Hepatocyte (in vitro differentiated cells): Measurements from ENCODE around the gene DGKD. TPM values are rescaled to one million over a fixed set of nuclear protein-coding genes. Genes with fewer than 3 reads are reported as not detected.
A peak's percentile ranks its signal among the peaks of the same experiment; 100 is the strongest.

Source experiments
- DNase-seq: peaks from one replicate; pipeline ENCODE4 v3.0.0-alpha.2; 2016; ENCODE audit warnings: low spot score
- H2AFZ ChIP-seq: fragments of 200-600 bp; sonication (generic); 2 replicates; pipeline ENCODE4 v1.6.0; 2016; ENCODE audit warnings: antibody characterized with exemption, mild to moderate bottlenecking
- H3K27ac ChIP-seq: fragments of 200-600 bp; sonication (generic); 2 replicates; pipeline ENCODE4 v1.5.1; 2016; ENCODE audit warnings: mild to moderate bottlenecking
- H3K27me3 ChIP-seq: fragments of 200-600 bp; sonication (generic); 2 replicates; pipeline ENCODE4 v1.6.1; 2016
- H3K36me3 ChIP-seq: fragments of 200-600 bp; sonication (generic); replicated peaks from 2 replicates; pipeline ENCODE4 v1.5.1; 2016; ENCODE audit warnings: low read depth; ENCODE audit not compliant: insufficient read depth
- H3K4me1 ChIP-seq: fragments of 200-600 bp; sonication (generic); 2 replicates; pipeline ENCODE4 v1.5.1; 2016; ENCODE audit warnings: mild to moderate bottlenecking, moderate library complexity; ENCODE audit not compliant: insufficient read depth
- H3K4me2 ChIP-seq: fragments of 200-600 bp; sonication (generic); 2 replicates; pipeline ENCODE4 v1.6.0; 2016
- H3K4me3 ChIP-seq: fragments of 200-600 bp; sonication (generic); 2 replicates; pipeline ENCODE4 v1.5.1; 2016; ENCODE audit warnings: mild to moderate bottlenecking
- H3K79me2 ChIP-seq: fragments of 200-600 bp; sonication (generic); 2 replicates; pipeline ENCODE4 v1.6.0; 2017; ENCODE audit warnings: mild to moderate bottlenecking
- H3K9me2 ChIP-seq: fragments of 200-600 bp; sonication (generic); replicated peaks from 2 replicates; pipeline ENCODE4 v1.6.0; 2017; ENCODE audit warnings: mild to moderate bottlenecking; ENCODE audit not compliant: insufficient read depth
- H3K9me3 ChIP-seq: fragments of 200-600 bp; sonication (generic); 2 replicates; pipeline ENCODE4 v1.5.1; 2016; ENCODE audit warnings: low read depth, mild to moderate bottlenecking
- H4K20me1 ChIP-seq: fragments of 200-600 bp; sonication (generic); 2 replicates; pipeline ENCODE4 v1.6.0; 2016; ENCODE audit warnings: mild to moderate bottlenecking; ENCODE audit not compliant: insufficient read depth, poor library complexity, severe bottlenecking
- CTCF ChIP-seq: fragments of 200-600 bp; sonication (generic); IDR thresholded peaks from 2 replicates; pipeline ENCODE4 v1.5.1; 2016; ENCODE audit warnings: antibody characterized with exemption, mild to moderate bottlenecking; ENCODE audit not compliant: poor library complexity
- EZH2 ChIP-seq: fragments of 200-600 bp; sonication (generic); IDR thresholded peaks from 2 replicates; pipeline ENCODE4 v1.6.1; 2016; ENCODE audit warnings: antibody characterized with exemption, mild to moderate bottlenecking, borderline replicate concordance
- EZH2phosphoT487 ChIP-seq: fragments of 200-600 bp; sonication (generic); IDR thresholded peaks from one replicate; pipeline ENCODE4 v1.6.1; 2018; ENCODE audit warnings: antibody characterized with exemption, mild to moderate bottlenecking, low read depth, moderate library complexity; ENCODE audit not compliant: unreplicated experiment, severe bottlenecking
- WGBS: methylation state at CpG from one replicate; pipeline ENCODE4 v1.1.6; 2016; ENCODE audit warnings: low lambda C conversion rate; ENCODE audit errors: missing lambda C conversion rate; 5-methylcytosine and 5-hydroxymethylcytosine counted together
- polyA plus RNA-seq: library from polyadenylated mRNA; unstranded; fragments of >200 nt; fragmentation: Nextera tagmentation; extraction: Ambion mirVana; gene quantifications from 2 replicates; pipeline ENCODE4 v1.2.1, GENCODE V29; 2016
- total RNA-seq: library from RNA; depleted of rRNA; stranded (reverse); fragments of >200 nt; gene quantifications from 2 replicates; pipeline ENCODE4 v1.2.3, GENCODE V29; 2014

DGKD gene
- total and polyA plus RNA-seq, 2 experiments from 2014 or later = 14.2 to 14.3 TPM

GRCh38 chr2:233481368-233482142, 127.3 kb downstream of the DGKD start:
- H2AFZ ChIP-seq = no peak overlapping the region
- H3K4me2 ChIP-seq = no peak overlapping the region

GRCh38 chr2:233482616-233483015, 128.3 kb downstream of the DGKD start:
- TF ChIP-seq EZH2 (no peak), EZH2phosphoT487 (no peak), CTCF (no peak)
- 89% methylated on average over 5 of the region's 5 CpGs for WGBS
- Histone ChIP-seq H4K20me1 (no peaks in the 10 kb centered on the region), H3K27me3 (no peaks in the 10 kb centered on the region), H3K4me1 (peaks cover 5% of the 10 kb centered on the region), H3K9me3 (no peaks in the 10 kb centered on the region), H3K27ac (no peak overlapping the region), H3K36me3 (no peaks in the 10 kb centered on the region), H3K4me3 (no peak overlapping the region), H2AFZ (no peak overlapping the region), H3K9me2 (no peaks in the 10 kb centered on the region), H3K79me2 (no peaks in the 10 kb centered on the region), H3K4me2 (no peak overlapping the region)
- no peak for DNase-seq

More at GRCh38 chr2:233481368-233482142, 127.3 kb downstream of the DGKD start:
- no peak for DNase-seq
- Histone ChIP-seq H3K27ac (no peak overlapping the region), H3K4me3 (no peak overlapping the region), H3K9me3 (no peaks in the 10 kb centered on the region), H4K20me1 (no peaks in the 10 kb centered on the region), H3K36me3 (no peaks in the 10 kb centered on the region), H3K27me3 (no peaks in the 10 kb centered on the region), H3K4me1 (peaks cover 1% of the 10 kb centered on the region), H3K9me2 (no peaks in the 10 kb centered on the region), H3K79me2 (no peaks in the 10 kb centered on the region)
- WGBS = 78% methylated on average over 22 of the region's 22 CpGs
- no peak for TF ChIP-seq EZH2phosphoT487
- no peak for TF ChIP-seq CTCF
- TF ChIP-seq EZH2 = no peak

- TF ChIP-seq EZH2 = no peak
- no peak overlapping the region for H3K27ac ChIP-seq
- H2AFZ ChIP-seq = no peak overlapping the region
- peaks cover 5% of the 10 kb centered on the region for H3K4me1 ChIP-seq
- no peak overlapping the region for H3K4me2 ChIP-seq
- WGBS = 98% methylated on average over 15 of the region's 15 CpGs
- H3K27me3 ChIP-seq = no peaks in the 10 kb centered on the region
- no peaks in the 10 kb centered on the region for H3K36me3 ChIP-seq
- no peak for DNase-seq
- no peak overlapping the region for H3K4me3 ChIP-seq
- no peaks in the 10 kb centered on the region for H3K9me2 ChIP-seq
- H3K79me2 ChIP-seq = no peaks in the 10 kb centered on the region
- no peaks in the 10 kb centered on the region for H3K9me3 ChIP-seq
- no peaks in the 10 kb centered on the region for H4K20me1 ChIP-seq
Observed at GRCh38 chr2:233485726-233486125, 131.4 kb downstream of the DGKD start.

GRCh38 chr2:233486357-233486756, 132.1 kb downstream of the DGKD start:
- H3K4me2 ChIP-seq = no peak overlapping the region
- no peak for TF ChIP-seq EZH2phosphoT487
- TF ChIP-seq CTCF = no peak
- TF ChIP-seq EZH2 = no peak
- peaks cover 5% of the 10 kb centered on the region for H3K4me1 ChIP-seq
- no peaks in the 10 kb centered on the region for H3K36me3 ChIP-seq
- H3K27me3 ChIP-seq = no peaks in the 10 kb centered on the region
- DNase-seq = no peak
- no peak overlapping the region for H3K4me3 ChIP-seq
- H3K79me2 ChIP-seq = no peaks in the 10 kb centered on the region
- H4K20me1 ChIP-seq = no peaks in the 10 kb centered on the region
- no peaks in the 10 kb centered on the region for H3K9me2 ChIP-seq
- peak overlapping the region; percentile 66 for H3K27ac ChIP-seq
- WGBS = 87% methylated on average over 4 of the region's 4 CpGs
- H2AFZ ChIP-seq = no peak overlapping the region
- no peaks in the 10 kb centered on the region for H3K9me3 ChIP-seq
